ENCODE data around the gene APH1A.
A peak's percentile ranks its signal among the peaks of the same experiment; 100 is the strongest.
"Not testable (repeated sequence)": the region's sequence is repeated elsewhere in the genome, so short reads cannot be mapped to it uniquely, and the experiment has no call there.

Gene APH1A

DNA sequence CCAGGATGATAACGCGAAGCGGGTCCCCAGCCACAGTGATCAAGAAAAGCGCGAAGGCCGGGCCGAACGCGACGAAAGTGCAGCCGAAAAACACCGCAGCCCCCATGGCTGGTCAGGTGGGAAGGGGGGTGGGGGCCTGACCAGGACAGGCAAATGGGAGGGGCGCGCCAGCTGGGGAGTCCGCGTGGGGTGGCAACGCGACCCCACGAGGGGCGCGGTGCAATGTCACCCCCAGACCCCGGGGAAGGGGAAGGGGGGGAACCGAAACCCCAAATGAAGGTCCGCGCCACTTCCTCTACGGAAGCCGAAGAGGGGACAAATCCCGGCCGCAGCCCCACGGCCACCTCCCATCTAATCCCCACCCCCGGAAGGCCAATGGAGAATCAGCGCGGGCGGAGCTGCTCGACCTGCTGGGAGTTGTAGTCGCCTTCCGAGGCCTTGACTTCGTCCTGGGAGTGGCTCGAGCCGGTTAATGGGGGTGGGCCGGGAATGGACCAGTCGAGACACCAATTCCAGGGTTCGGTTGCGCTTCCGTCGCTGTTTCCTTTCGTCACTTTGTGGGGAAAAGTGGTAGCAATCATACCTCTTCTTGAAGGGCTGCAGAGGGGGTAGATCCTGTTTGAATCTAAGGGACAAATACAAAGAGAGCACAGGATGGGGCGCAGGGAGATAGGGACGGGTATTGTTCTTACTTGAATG, at the start of gene APH1A:
Gene APH1A, minus strand, starts transcription at position 312 of the 699 bp plus-strand sequence. Its CDS starts 206 bp downstream, at position 106.
- DNase-seq, result peak; percentile 89

DNA sequence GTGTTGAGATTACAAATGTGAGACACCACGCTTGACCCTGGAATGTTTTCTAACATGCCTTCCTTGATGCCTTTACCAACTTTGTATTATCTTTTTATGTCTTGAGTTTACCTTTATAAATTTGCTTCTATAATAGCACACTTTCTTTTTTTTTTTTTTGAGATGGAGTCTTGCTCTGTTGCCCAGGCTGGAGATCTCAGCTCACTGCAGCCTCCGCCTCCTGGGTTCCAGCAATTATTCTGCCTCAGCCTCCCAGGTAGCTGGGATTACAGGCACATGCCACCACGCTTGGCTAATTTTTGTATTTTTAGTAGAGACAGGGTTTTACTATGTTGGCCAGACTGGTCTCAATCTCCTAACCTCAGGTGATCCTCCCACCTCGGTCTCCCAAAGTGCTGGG, 45.9 kb upstream of the APH1A start:
- DNase-seq, result not testable (repeated sequence)

DNA sequence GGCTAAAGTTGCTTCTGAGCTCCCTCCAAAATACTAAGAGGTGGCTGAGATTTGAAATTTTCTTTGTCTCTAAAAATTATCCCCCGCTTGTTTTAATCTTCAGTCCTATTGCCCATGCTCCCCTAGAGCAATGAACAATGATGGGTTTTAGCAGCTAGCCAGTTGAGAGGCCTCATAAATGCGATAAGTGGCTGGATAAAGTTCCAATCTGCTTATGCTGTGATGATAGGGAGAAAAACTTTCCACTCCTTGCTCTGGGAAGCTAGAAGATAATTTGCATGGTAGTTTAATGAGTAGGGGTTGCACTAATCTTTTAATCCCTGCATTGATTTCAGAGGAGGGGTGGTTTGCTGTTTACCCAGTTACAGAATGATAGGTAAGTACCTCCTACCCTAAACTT, 42.9 kb upstream of the APH1A start:
- DNase-seq, result no peak

DNA sequence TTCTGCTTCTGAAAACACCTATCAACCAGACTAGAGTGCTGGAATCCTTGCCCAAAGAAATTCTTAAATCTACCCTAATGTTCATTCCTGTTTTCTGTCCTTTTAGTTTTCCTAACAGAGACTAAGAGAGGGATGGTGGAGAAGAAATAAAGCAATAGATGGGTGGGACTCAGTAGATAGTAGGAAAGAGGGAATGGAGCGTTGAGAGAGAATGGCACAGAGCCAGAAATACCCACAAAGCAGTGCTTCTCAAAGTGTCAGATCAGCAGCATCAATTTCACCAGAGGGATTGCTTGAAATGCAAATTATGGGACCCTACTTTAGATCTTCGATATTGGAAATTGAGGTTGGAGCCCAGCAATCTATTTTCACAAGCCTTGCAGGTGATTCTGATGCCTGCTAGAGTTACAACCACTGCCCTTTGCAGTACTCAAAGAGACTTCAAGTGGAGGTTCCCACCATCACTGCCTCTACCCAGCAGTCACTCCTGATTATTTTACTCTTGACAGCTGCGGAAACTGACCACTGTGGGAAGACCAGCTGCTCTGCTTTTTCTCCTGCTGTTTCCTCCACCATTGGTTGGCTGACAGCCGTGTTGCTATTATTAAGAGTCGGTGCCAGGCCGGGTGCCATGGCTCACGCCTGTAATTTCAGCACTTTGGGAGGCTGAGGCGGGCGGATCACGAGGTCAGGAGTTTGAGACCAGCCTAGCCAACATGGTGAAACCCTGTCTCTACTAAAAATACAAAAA, 41.1 kb upstream of the APH1A start:
- no peak for DNase-seq

DNA sequence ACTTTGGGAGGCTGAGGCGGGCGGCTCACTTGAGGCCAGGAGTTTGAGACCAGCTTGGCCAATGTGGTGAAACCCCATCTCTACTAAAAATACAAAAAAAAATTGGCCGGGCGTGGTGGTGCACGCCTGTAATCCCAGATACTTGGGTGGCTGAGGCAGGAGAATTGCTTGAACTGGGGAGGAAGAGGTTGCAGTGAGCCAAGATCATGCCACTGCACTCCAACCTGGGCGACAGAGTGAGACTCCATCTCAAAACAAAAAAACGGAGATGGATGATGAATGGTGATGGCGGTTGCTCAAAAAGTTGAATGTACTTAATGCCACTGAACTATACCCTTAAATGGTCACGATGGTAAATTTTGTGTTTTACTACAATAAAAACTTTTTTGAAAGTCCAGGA, 39.8 kb upstream of the APH1A start:
- DNase-seq, result not testable (repeated sequence)

DNA sequence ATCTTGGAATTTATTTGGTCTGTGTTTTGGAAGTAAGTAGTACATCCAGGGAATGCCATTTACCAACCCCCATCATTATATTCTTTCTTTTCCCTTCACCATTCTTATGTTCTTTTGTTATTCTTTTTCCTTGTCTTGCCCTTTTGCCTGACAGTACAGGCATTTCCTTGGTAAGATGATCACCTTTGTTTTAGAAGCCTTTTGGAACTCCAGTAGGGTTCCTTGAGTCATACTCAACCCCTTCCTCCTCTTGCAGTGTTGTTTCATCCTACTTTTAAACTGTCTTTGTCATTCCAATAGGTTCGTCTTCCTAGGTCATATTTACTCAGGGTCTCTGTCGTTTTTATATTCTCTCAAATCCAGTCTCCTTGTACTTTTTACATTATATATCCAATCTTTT, 34.1 kb upstream of the APH1A start:
- no peak for DNase-seq

DNA sequence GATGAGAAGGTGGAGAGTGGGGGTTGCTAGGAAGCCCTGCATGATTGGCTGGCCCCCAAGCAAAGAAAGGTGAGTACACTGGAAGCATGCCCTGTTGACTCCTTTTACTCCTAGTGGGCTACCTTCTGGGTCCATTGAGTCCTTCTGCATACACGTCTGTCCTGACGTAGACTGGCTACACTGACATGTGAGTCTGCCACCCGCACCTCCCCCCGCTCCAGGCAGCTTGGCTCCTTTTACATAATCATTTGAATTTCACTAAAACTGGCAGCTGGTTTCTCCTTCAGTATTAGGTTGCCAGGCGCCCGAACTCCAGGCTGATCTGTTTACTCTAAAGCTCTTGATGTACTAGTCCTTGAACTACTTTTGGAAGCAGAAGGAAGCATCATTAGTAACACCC, 33.5 kb upstream of the APH1A start:
- DNase-seq, result no peak

DNA sequence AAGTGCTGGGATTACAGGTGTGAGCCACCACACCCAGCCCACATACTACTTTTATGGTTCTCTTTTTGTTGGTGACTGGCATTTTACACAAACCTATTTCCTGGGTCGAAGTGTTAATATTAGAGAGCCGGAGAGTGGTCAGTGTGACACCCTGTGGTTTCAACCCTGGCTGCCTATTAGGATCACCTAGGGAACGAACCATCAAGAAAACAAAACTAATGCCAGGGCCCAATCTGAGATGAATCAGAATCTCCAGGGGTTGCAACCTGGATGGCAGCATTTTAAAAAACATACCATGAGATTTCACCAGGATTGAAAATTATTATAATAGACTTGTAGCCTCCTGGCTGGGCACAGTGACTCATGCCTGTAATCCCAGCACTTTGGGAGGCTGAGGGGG, 30.9 kb upstream of the APH1A start:
- DNase-seq, result no peak

DNA sequence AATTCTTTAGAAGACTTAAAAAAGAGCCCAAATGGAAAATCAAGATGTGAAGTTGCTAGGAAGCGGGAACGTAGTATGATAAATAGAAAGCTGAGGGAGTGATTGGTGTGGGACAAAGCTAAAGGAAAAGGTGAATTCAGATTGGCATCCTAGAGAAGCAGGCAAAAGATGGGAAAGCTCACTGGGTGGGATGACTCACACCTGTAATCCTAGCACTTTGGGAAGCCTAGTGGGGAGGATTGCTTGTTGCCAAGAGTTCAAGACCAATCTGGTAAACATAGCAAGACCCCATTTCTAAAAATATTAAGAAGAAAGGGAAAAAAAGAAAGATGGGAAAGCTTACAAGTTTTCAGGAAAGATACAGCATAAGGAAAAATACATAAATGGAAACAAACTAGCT, 26.7 kb upstream of the APH1A start:
- DNase-seq, result no peak

DNA sequence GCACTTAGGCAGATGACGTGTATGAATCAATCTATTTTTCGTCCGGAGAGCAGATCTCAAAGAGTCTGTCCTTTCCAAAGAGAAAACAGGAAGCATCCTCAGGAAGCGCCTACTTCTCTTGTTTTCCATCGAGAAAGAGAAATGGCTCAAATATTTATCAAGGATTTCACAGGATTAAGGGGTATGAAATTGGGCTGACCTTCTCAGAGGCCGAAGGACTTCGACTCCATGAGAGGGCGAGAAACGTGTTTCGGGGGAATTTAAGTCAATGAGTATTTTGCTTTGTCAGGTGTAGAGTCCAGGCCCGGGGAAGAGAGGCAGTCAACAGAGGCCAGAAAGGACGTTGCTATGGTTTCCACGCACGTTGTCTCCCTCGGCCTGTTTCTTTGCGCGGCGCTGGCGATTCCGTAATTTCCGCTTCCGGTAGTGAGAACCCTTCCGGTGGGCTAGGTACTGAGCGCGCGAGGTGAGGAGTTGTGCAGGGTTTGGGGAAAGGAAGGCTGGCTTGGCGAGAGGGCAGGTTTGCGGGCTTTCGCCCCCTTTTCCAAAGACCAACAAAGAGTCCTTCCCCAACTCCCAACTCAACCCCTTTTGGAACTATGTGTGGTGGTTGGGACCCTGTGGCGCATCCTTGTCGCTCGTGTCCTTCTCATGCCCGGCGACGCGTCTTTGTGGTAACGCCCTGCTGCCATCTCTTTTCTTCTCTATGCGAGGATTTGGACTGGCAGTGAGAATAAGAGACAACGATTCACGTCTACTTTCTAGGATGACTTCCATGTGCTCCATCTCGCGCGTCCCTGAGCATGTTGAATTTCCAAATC, 24.8 kb upstream of the APH1A start, which contains the start of gene MRPS21:
Gene MRPS21, plus strand, starts transcription at position 429 of the 821 bp plus-strand sequence. CDS start 506 bp downstream, outside the sequence.
- DNase-seq, result peak; percentile 81

DNA sequence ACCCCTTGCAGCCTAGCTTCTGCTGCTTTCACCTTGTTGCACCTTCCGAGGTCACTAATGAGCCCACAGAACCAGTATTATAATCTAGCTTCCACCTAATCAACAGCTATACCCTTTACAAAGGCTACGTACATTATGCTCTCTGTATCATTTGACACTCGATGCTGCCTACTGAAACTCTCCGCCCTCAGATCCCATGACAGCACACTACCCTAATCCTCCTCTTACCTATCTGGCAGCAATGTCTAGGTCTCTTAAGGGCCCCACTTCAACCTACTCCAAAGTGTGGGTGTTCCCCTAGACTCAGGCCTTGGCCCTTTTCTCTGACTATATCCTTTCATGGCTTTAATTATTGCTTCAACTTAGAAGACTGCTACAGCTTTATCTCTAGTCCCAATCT, 20.0 kb upstream of the APH1A start:
- DNase-seq, result no peak

DNA sequence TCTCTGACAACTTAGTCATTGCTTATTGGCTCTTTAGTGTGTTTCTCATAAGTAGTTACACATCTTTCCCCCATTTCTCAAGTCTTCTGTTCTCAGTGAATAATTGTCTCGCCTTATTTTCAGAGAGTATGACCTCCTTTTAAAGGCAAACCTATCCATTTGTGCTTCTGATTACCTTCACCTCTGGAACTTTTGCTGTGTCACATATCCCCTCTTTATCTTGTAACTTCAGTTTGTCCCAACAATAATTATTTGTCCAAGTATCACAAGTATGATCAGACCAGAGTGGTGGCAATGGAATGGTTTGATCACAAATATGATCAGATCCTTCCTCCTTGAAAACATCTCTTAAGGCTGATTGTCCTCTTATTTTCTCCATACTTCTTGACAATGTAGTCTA, 19.6 kb upstream of the APH1A start:
- no peak for DNase-seq

DNA sequence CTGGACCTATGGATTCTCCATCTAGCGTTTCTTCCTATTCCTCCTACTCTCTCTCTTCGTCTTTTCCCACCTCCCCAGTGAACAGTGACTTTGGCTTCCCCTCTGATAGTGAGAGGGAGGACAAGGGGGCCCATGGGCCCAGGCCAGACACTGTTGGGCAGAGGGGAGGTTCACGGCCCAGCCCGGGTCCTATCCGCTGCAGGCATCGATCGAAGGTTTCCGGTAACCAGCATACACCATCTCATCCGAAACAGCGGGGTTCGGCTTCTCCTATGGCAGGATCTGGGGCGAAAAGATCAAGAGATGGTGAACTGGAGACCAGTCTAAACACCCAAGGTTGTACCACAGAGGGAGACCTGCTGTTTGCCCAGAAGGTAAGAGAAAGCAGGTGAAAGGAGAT, 14.4 kb upstream of the APH1A start:
- DNase-seq, result no peak

DNA sequence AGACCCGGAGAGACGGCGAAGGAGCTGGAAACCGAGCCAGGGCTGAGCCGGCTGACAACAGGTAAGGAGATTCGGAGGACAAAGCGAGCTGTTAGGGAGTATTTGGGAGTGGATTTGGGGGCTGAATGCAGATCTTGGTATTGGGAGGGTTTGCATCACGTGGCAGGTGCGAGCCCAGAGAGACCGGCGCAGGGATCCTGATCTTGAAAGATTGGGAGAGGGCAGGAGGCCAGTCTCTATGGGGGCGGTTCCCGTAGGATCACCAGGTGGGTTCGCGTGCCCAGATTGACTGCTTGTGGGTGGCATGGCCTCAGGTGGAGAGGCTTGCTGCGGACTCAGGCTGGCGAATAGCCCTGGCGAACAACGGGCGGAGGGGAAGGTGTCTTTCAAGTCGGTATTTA, 13.7 kb upstream of the APH1A start:
- DNase-seq, result no peak

DNA sequence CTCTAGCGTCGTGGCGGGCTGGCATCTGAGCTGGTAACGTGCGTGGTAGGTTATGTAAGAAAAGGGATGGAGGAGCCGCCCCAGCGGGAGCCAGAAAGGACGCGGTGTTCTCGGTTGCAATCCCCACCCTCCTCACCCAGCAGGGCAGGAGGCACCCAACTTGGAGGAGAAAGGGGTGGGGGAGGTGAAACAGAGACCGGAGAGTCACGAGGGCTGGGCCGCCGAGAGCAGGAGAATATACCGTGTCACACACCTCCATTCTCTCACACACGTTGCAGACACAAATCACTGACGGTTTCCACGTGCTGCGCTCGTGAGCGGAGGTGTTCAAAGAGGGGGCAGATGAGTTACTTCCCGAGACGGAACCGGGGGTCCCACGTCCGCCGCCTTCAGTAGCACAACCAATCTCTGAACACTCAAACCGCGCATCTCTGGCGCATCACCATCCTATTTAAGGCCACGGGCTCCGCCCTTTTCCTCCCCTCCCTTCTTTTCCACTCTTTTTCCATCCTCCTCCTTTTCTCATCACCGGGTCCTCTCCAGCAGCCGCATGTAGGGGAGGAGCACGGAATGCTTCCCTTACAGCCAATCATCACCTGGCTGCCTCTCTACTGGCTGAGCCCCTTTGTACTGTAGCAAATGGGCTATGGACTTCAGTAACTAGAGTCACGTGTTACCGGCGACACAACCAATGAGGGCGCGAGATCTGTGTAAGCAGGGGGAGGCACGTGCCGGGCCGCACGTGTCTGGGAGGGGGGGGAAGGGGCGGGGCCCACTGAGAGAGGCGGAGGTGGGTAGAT, 13.1 kb upstream of the APH1A start, which contains the start of gene CIART:
Gene CIART, plus strand, starts transcription at position 797 of the 800 bp plus-strand sequence. CDS start 714 bp downstream, outside the sequence.
- peak; percentile 67 for DNase-seq

DNA sequence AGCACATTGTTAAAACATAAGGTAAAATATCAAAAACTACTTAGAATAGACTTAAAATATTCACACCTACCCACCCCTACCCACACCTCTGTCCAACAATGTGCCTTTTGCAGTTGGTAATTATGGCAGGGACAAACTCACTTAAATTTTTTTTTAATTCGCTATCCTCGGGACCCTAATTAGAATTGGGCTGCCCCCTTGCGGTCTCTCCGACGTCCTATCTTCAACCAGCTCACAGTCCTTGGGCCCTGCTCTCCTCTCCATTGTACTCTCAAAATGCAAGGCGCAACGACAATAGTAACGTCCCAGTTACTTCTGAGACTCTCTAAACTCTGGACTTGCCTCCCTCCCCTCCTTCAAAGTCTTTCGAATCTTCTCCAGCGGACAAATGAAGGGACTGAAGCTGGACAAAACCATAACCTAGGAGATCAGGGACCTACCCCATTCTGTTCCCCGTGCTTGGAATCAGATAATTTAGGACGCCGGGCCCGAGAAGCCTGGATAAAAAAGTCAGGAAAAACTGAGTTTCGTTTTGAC, 12.5 kb upstream of the APH1A start:
- peak; percentile 56 for DNase-seq

DNA sequence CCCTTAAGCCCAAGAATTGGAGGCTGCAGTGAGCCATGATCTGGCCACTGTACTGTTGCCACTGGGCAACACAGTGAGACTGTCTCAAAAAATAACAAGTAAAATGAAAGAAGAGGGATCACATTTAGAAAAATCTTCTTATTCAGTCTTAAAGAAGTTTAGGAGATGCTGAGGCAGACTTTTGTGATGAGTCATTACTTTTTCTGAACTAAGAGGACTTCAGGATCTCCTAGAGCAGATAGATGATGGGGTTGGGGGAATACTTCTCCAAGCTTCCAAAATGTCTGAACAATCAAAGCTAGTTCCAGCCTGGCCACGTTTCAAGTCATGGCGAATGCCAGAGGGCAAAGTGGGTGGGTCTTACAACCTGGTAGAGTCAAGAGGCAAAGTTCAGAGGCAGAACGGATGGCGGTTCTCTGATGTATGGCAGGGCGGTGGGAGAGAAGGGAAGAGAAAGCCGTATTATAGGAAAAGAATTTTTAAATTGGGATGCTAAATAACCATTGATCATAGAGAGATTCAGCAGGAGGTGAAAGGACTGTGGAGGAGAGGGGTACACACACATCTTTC, 11.4 kb upstream of the APH1A start:
- DNase-seq, result no peak

DNA sequence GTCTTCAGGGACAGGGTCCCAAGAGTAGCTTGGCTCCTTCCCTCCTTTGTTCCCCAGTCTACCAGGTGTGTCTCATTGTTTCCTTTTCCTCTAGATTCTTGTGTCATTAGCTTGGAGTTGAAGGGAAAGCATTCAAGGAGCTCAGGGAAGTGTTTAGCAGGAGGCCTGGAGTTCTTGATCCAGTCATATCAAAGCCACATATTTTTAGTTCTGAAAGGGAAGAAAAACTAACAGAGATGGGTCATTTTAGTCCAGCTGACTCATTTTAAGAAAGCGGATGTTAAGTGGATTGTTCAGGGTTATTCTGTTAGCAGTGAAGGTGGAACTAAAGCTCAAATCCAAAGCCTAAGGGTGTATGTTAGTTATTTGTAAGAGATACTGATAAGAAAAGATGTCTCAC, 4.5 kb upstream of the APH1A start:
- no peak for DNase-seq

DNA sequence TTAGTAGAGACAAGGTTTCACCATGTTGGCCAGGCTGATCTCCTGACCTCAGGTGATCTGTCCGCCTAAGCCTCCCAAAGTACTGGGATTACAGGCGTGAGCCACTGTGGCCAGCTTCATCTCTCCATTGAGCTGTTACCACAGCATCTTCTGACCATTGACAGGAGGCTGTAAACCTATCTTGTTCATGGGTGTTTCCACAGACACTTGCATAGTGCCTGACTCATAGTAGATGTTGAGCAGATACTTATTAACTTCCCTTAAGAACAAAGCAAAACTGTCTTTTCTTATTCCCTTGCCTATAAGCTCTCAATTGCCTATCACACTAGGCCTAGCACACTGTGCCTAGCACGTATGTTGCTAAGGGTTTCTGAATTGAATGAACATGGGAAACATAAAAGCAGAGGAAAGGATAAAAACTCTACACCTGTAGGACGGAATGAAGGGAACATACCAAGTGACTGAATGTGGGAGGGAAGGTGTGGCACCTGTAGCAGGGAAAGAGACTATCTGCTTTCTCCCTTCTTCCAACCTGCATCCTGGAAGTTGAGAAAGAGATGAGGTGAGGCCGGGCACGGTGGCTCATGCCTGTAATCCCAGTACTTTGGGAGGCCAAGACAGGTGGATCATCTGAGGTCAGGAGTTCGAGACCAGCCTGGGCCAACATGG, 2.6 kb upstream of the APH1A start:
- DNase-seq, result no peak

DNA sequence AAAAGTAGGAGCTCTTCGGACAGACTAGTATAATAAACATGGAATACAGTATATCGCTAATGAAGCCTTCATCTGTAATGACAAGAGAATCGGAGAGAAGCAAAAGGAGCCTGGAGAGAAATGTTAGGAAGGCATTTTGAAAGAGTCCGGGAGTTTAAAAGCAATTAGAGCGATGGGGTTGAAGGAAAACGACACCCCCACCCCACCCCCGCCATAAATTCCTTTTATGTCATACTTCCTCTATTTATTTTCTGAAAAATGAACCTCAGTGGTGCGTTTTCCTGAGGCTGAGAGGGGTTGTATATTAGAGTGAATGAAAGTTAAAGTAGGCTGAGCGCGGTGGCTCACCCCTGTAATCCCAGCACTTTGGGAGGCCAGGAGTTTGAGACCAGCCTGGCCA, 635 bp upstream of the APH1A start:
- no peak for DNase-seq

DNA sequence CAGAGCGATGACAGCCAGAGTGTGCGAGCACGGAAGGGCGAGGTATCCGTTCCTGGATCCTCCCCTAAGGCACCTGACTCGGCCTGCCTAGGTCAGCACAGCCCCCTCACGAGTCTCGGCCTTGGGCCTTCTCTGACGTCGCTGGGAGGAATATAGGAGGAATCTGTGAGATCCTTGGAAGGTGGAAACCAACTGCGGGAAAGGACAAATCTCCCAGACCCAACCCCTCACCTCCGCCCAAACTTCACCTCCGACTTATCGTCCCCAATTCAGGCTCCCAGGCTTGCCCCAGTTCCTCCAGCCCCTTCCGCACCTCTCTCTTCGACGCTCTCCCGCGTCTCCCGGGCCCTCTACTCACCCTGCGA, 494 bp downstream of the APH1A start:
- peak; percentile 45 for DNase-seq
